ENCODE data around the gene GSDMA.

- TF ChIP-seq, protein P1, sequence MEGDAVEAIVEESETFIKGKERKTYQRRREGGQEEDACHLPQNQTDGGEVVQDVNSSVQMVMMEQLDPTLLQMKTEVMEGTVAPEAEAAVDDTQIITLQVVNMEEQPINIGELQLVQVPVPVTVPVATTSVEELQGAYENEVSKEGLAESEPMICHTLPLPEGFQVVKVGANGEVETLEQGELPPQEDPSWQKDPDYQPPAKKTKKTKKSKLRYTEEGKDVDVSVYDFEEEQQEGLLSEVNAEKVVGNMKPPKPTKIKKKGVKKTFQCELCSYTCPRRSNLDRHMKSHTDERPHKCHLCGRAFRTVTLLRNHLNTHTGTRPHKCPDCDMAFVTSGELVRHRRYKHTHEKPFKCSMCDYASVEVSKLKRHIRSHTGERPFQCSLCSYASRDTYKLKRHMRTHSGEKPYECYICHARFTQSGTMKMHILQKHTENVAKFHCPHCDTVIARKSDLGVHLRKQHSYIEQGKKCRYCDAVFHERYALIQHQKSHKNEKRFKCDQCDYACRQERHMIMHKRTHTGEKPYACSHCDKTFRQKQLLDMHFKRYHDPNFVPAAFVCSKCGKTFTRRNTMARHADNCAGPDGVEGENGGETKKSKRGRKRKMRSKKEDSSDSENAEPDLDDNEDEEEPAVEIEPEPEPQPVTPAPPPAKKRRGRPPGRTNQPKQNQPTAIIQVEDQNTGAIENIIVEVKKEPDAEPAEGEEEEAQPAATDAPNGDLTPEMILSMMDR (IDR thresholded peaks at IDR 0.05) = no peak
- peak in 1 of 2 donors; percentile 25 for TF ChIP-seq POLR2A (IDR thresholded peaks at IDR 0.05)
Observed at GRCh38 chr17:40025991-40026815, 63.4 kb downstream of the GSDMA start.
